ENCODE data around the gene LUC7L3. TPM values are rescaled to one million over a fixed set of nuclear protein-coding genes. Genes with fewer than 3 reads are reported as not detected.

LUC7L3 gene
- total and polyA plus RNA-seq, 2 of the 13 experiments (the other 11 are each of a cell fraction or from before 2014, with no cell fraction given) = 108 to 120 TPM

DNA sequence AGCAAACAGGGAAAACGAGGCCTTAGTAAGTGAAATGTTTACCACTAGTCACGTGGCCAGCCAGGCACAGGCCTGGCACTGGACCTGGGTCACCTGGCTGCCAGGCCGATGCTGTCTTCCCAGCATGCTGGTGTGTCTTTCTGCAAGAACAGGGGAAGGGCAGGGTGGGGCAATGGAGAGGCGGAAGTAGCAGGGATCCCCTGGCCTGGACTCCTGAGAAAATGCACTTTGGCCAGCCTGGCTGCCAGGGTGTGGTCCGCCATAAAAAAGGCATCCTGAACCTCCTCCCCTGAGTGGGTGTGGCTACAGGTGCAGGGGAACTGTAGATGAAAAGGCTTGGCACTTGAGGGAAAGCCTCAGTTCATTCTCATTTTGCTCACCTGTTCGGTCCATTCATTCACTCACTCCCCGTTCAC, 49.0 kb downstream of the LUC7L3 start (continued):
- TF ChIP-seq, protein P1, sequence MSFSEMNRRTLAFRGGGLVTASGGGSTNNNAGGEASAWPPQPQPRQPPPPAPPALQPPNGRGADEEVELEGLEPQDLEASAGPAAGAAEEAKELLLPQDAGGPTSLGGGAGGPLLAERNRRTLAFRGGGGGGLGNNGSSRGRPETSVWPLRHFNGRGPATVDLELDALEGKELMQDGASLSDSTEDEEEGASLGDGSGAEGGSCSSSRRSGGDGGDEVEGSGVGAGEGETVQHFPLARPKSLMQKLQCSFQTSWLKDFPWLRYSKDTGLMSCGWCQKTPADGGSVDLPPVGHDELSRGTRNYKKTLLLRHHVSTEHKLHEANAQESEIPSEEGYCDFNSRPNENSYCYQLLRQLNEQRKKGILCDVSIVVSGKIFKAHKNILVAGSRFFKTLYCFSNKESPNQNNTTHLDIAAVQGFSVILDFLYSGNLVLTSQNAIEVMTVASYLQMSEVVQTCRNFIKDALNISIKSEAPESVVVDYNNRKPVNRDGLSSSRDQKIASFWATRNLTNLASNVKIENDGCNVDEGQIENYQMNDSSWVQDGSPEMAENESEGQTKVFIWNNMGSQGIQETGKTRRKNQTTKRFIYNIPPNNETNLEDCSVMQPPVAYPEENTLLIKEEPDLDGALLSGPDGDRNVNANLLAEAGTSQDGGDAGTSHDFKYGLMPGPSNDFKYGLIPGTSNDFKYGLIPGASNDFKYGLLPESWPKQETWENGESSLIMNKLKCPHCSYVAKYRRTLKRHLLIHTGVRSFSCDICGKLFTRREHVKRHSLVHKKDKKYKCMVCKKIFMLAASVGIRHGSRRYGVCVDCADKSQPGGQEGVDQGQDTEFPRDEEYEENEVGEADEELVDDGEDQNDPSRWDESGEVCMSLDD (CRISPR knock-in tag; IDR thresholded peaks at IDR 0.05; ENCODE audit: borderline replicate concordance) = no peak
- TF ChIP-seq GABPA (IDR thresholded peaks at IDR 0.05; ENCODE audit: low read depth, low read length) (no peak), GABPA (CRISPR knock-in tag; IDR thresholded peaks at IDR 0.05; ENCODE audit: low read depth) (peak; percentile 65), ARID2 (CRISPR knock-in tag; IDR thresholded peaks at IDR 0.05; ENCODE audit: borderline replicate concordance) (no peak), PAXIP1 (CRISPR knock-in tag; conservative IDR thresholded peaks at IDR 0.05) (peak; percentile 26; the same call in 1 of the 2 replicates), POLR2G (IDR thresholded peaks at IDR 0.05; ENCODE audit: low read depth, low read length) (no peak), RERE (CRISPR knock-in tag; IDR thresholded peaks at IDR 0.05; ENCODE audit: low read depth) (no peak), ZNF329 (CRISPR knock-in tag; IDR thresholded peaks at IDR 0.05; ENCODE audit: low read depth) (no peak), ZMYM3 (CRISPR knock-in tag; IDR thresholded peaks at IDR 0.05) (peak; percentile 17; the same call in 1 of the 2 replicates), SMAD1 (CRISPR knock-in tag; IDR thresholded peaks at IDR 0.05; ENCODE audit: borderline replicate concordance, low read depth) (no peak)
- TF ChIP-seq, protein P2, sequence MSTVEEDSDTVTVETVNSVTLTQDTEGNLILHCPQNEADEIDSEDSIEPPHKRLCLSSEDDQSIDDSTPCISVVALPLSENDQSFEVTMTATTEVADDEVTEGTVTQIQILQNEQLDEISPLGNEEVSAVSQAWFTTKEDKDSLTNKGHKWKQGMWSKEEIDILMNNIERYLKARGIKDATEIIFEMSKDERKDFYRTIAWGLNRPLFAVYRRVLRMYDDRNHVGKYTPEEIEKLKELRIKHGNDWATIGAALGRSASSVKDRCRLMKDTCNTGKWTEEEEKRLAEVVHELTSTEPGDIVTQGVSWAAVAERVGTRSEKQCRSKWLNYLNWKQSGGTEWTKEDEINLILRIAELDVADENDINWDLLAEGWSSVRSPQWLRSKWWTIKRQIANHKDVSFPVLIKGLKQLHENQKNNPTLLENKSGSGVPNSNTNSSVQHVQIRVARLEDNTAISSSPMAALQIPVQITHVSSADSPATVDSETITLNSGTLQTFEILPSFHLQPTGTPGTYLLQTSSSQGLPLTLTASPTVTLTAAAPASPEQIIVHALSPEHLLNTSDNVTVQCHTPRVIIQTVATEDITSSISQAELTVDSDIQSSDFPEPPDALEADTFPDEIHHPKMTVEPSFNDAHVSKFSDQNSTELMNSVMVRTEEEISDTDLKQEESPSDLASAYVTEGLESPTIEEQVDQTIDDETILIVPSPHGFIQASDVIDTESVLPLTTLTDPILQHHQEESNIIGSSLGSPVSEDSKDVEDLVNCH (CRISPR knock-in tag; IDR thresholded peaks at IDR 0.05) = no peak
- TF ChIP-seq, protein P3, sequence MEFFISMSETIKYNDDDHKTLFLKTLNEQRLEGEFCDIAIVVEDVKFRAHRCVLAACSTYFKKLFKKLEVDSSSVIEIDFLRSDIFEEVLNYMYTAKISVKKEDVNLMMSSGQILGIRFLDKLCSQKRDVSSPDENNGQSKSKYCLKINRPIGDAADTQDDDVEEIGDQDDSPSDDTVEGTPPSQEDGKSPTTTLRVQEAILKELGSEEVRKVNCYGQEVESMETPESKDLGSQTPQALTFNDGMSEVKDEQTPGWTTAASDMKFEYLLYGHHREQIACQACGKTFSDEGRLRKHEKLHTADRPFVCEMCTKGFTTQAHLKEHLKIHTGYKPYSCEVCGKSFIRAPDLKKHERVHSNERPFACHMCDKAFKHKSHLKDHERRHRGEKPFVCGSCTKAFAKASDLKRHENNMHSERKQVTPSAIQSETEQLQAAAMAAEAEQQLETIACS (CRISPR knock-in tag; IDR thresholded peaks at IDR 0.05) = no peak
